Activated naive CD4-positive, alpha-beta T cell treated with anti-CD3 and anti-CD28 coated beads for 36 hours (primary cell): Measurements from ENCODE around the gene CST7. TPM values are rescaled to one million over a fixed set of nuclear protein-coding genes. Genes with fewer than 3 reads are reported as not detected.

Source experiments
- CTCF ChIA-PET: fragments of 350-600 bp; sonication (Branson Sonifier 250); formaldehyde crosslinking; loops from one replicate; lab custom pipeline; 2021; ENCODE audit warnings: antibody characterized with exemption; lab: Charles Lee
- DNase-seq: peaks from one replicate; pipeline ENCODE4 v3.0.0-alpha.2; 2020
- H3K27ac Mint-ChIP-seq: one replicate; pipeline ENCODE4 v1.8.0; 2021; ENCODE audit warnings: mild to moderate bottlenecking, mixed read lengths
- H3K27me3 Mint-ChIP-seq: one replicate; pipeline ENCODE4 v1.8.0; 2021; ENCODE audit warnings: low read depth, mixed read lengths
- H3K36me3 Mint-ChIP-seq: one replicate; pipeline ENCODE4 v1.8.0; 2021; ENCODE audit warnings: low read depth, mixed read lengths
- H3K4me1 Mint-ChIP-seq: one replicate; pipeline ENCODE4 v1.8.0; 2021; ENCODE audit warnings: low read depth, mixed read lengths
- H3K4me3 Mint-ChIP-seq: one replicate; pipeline ENCODE4 v1.8.0; 2021; ENCODE audit warnings: mild to moderate bottlenecking, moderate library complexity, mixed read lengths
- H3K9me3 Mint-ChIP-seq: one replicate; pipeline ENCODE4 v1.8.0; 2021; ENCODE audit warnings: mixed read lengths
- intact Hi-C: fragments of 100-400 bp; cut with micrococcal nuclease; formaldehyde crosslinking; loops from one replicate; pipeline ENCODE4 v1.15.1; 2023
- total RNA-seq, 2 experiments: library from RNA; stranded (reverse); gene quantifications; one replicate each; pipeline ENCODE4 v1.2.3, GENCODE V29; 2021

CST7 gene
- total RNA-seq, 2 experiments from 2014 or later: 37.8 to 43.1 TPM

- H3K4me1 Mint-ChIP-seq: peaks cover 36% of the 10 kb centered on the region
- no peaks in the 10 kb centered on the region for H3K9me3 Mint-ChIP-seq
- H3K4me3 Mint-ChIP-seq: no peak overlapping the region
- H3K27me3 Mint-ChIP-seq: no peaks in the 10 kb centered on the region
- no peak for DNase-seq
- intact Hi-C loops: no loop called here
- peak overlapping the region; percentile 56 for H3K27ac Mint-ChIP-seq
- H3K36me3 Mint-ChIP-seq: peaks cover 22% of the 10 kb centered on the region
- CTCF ChIA-PET: interaction anchor here (0.8 to 1.5 kb wide), 4 partner anchors 9 to 23 kb away, joined by 3 to 13 read pairs (median 3); no protein-coding TSS in a partner anchor
Observed at GRCh38 chr20:24954151-24954550, 5.1 kb downstream of the CST7 start.

GRCh38 chr20:24954566-24954965, 5.5 kb downstream of the CST7 start:
- no peaks in the 10 kb centered on the region for H3K27me3 Mint-ChIP-seq
- intact Hi-C loops: no loop called here
- CTCF ChIA-PET: interaction anchor here (1.0 to 1.5 kb wide), 3 partner anchors 9 to 23 kb away, joined by 3 to 13 read pairs (median 3); no protein-coding TSS in a partner anchor
- H3K4me1 Mint-ChIP-seq: peaks cover 32% of the 10 kb centered on the region
- no peak overlapping the region for H3K4me3 Mint-ChIP-seq
- H3K36me3 Mint-ChIP-seq: peaks cover 22% of the 10 kb centered on the region
- H3K9me3 Mint-ChIP-seq: no peaks in the 10 kb centered on the region
- DNase-seq: no peak
- H3K27ac Mint-ChIP-seq: peak overlapping the region; percentile 84

- H3K9me3 Mint-ChIP-seq: no peaks in the 10 kb centered on the region
- H3K4me1 Mint-ChIP-seq: peaks cover 29% of the 10 kb centered on the region
- H3K4me3 Mint-ChIP-seq: no peak overlapping the region
- peak overlapping the region; percentile 84 for H3K27ac Mint-ChIP-seq
- intact Hi-C loops: no loop called here
- no peaks in the 10 kb centered on the region for H3K27me3 Mint-ChIP-seq
- CTCF ChIA-PET: interaction anchor here (1.0 to 1.5 kb wide), 3 partner anchors 8 to 24 kb away, joined by 3 to 13 read pairs (median 3); no protein-coding TSS in a partner anchor
- DNase-seq: peak; percentile 39
- peaks cover 22% of the 10 kb centered on the region for H3K36me3 Mint-ChIP-seq
Observed at GRCh38 chr20:24955045-24955444, 6.0 kb downstream of the CST7 start.

- Mint-ChIP-seq H3K4me3 (no peak overlapping the region), H3K27ac (peak overlapping the region; percentile 30), H3K27me3 (no peaks in the 10 kb centered on the region), H3K36me3 (peaks cover 26% of the 10 kb centered on the region), H3K4me1 (peaks cover 33% of the 10 kb centered on the region), H3K9me3 (no peaks in the 10 kb centered on the region)
- CTCF ChIA-PET: no interaction called here
- intact Hi-C loops: no loop called here
- no peak for DNase-seq
Observed at GRCh38 chr20:24956001-24956841, 7.2 kb downstream of the CST7 start.

GRCh38 chr20:24957326-24958016, 8.4 kb downstream of the CST7 start:
- peaks cover 35% of the 10 kb centered on the region for H3K4me1 Mint-ChIP-seq
- CTCF ChIA-PET: no interaction called here
- H3K9me3 Mint-ChIP-seq: no peaks in the 10 kb centered on the region
- peaks cover 28% of the 10 kb centered on the region for H3K36me3 Mint-ChIP-seq
- no peaks in the 10 kb centered on the region for H3K27me3 Mint-ChIP-seq
- intact Hi-C loops: no loop called here
- no peak overlapping the region for H3K4me3 Mint-ChIP-seq
- no peak overlapping the region for H3K27ac Mint-ChIP-seq
- DNase-seq: no peak

GRCh38 chr20:24958506-24959385, 9.7 kb downstream of the CST7 start:
- CTCF ChIA-PET: interaction anchor here (0.9 kb wide), 1 partner anchor 28 kb away, joined by 4 read pairs; no protein-coding TSS in a partner anchor
- intact Hi-C loops: no loop called here
- Mint-ChIP-seq H3K4me3 (no peak overlapping the region), H3K9me3 (no peaks in the 10 kb centered on the region), H3K27me3 (no peaks in the 10 kb centered on the region), H3K27ac (no peak overlapping the region), H3K4me1 (peaks cover 28% of the 10 kb centered on the region), H3K36me3 (peaks cover 29% of the 10 kb centered on the region)
- DNase-seq: no peak

- intact Hi-C loops: no loop called here
- peaks cover 29% of the 10 kb centered on the region for H3K36me3 Mint-ChIP-seq
- no peak overlapping the region for H3K4me3 Mint-ChIP-seq
- H3K4me1 Mint-ChIP-seq: peaks cover 26% of the 10 kb centered on the region
- H3K27me3 Mint-ChIP-seq: no peaks in the 10 kb centered on the region
- CTCF ChIA-PET: interaction anchor here (0.6 kb wide), 1 partner anchor 360 kb away, joined by 3 read pairs; no protein-coding TSS in a partner anchor
- no peak overlapping the region for H3K27ac Mint-ChIP-seq
- H3K9me3 Mint-ChIP-seq: no peaks in the 10 kb centered on the region
- DNase-seq: no peak
Observed at GRCh38 chr20:24959591-24960301, 10.7 kb downstream of the CST7 start.

GRCh38 chr20:24960302-24960801, 11.3 kb downstream of the CST7 start:
- Mint-ChIP-seq H3K4me1 (peaks cover 26% of the 10 kb centered on the region), H3K36me3 (peaks cover 32% of the 10 kb centered on the region), H3K4me3 (no peak overlapping the region), H3K27ac (peak overlapping the region; percentile 75), H3K9me3 (no peaks in the 10 kb centered on the region), H3K27me3 (no peaks in the 10 kb centered on the region)
- CTCF ChIA-PET: interaction anchor here (1.1 kb wide), 1 partner anchor 107 kb away, joined by 3 read pairs; no protein-coding TSS in a partner anchor
- intact Hi-C loops: no loop called here
- DNase-seq: no peak

GRCh38 chr20:24960861-24961260, 11.8 kb downstream of the CST7 start:
- Mint-ChIP-seq H3K4me3 (no peak overlapping the region), H3K9me3 (no peaks in the 10 kb centered on the region), H3K4me1 (peaks cover 23% of the 10 kb centered on the region), H3K36me3 (peaks cover 35% of the 10 kb centered on the region), H3K27me3 (no peaks in the 10 kb centered on the region), H3K27ac (peak overlapping the region; percentile 75)
- intact Hi-C loops: no loop called here
- DNase-seq: no peak
- CTCF ChIA-PET: interaction anchor here (0.8 to 1.1 kb wide), 2 partner anchors 29 to 108 kb away, joined by 3 read pairs; no protein-coding TSS in a partner anchor

GRCh38 chr20:24961384-24962181, 12.5 kb downstream of the CST7 start:
- Mint-ChIP-seq H3K27me3 (no peaks in the 10 kb centered on the region), H3K4me3 (no peak overlapping the region)

More at GRCh38 chr20:24961384-24962181, 12.5 kb downstream of the CST7 start:
- no peak for DNase-seq
- intact Hi-C loops: no loop called here
- Mint-ChIP-seq H3K36me3 (peaks cover 32% of the 10 kb centered on the region), H3K9me3 (no peaks in the 10 kb centered on the region), H3K4me1 (peaks cover 20% of the 10 kb centered on the region), H3K27ac (peak overlapping the region; percentile 75)
- CTCF ChIA-PET: interaction anchor here (0.8 to 1.1 kb wide), 2 partner anchors 29 to 108 kb away, joined by 3 read pairs; no protein-coding TSS in a partner anchor
